RWPE2 (cell line): ENCODE measurements around the gene PEPD.

Experiments used
- ATAC-seq: fragments of 200-7000 bp; cut with Tn5 transposase; 3 replicates; pipeline ENCODE4 v1.9.1; 2021; ENCODE audit warnings: low read depth
- DNase-seq: peaks from one replicate; pipeline ENCODE4 v3.0.0-alpha.2; 2020; ENCODE audit warnings: low spot score
- H3K27ac ChIP-seq: fragments of 450-650 bp; 2 replicates; pipeline ENCODE4 v1.5.1; 2017; ENCODE audit warnings: mild to moderate bottlenecking; ENCODE audit not compliant: poor library complexity, severe bottlenecking
- H3K27me3 ChIP-seq: fragments of 250-450 bp; sonication (Bioruptor Pico); 2 replicates; pipeline ENCODE4 v1.5.1; 2021; ENCODE audit warnings: mild to moderate bottlenecking, moderate library complexity; ENCODE audit not compliant: insufficient read depth, poor library complexity, severe bottlenecking
- H3K36me3 ChIP-seq: fragments of 250-450 bp; sonication (Bioruptor Pico); 2 replicates; pipeline ENCODE4 v1.5.1; 2020; ENCODE audit warnings: low read depth, mild to moderate bottlenecking, moderate library complexity
- H3K4me1 ChIP-seq: fragments of 250-450 bp; sonication (Bioruptor Pico); 2 replicates; pipeline ENCODE4 v1.5.1; 2021; ENCODE audit warnings: mild to moderate bottlenecking, moderate library complexity; ENCODE audit not compliant: insufficient read depth, poor library complexity, severe bottlenecking
- H3K4me3 ChIP-seq: fragments of 250-450 bp; sonication (Bioruptor Pico); 2 replicates; pipeline ENCODE4 v1.5.1; 2021; ENCODE audit warnings: mild to moderate bottlenecking, moderate library complexity; ENCODE audit not compliant: severe bottlenecking
- H3K9me3 ChIP-seq: fragments of 250-450 bp; sonication (Bioruptor Pico); 2 replicates; pipeline ENCODE4 v1.5.1; 2021; ENCODE audit warnings: mild to moderate bottlenecking, moderate library complexity; ENCODE audit not compliant: severe bottlenecking
- CTCF ChIP-seq: fragments of 450-650 bp; IDR thresholded peaks from one replicate; pipeline ENCODE4 v1.5.1; 2017; ENCODE audit warnings: mild to moderate bottlenecking, moderate library complexity; ENCODE audit not compliant: poor library complexity, severe bottlenecking

PEPD gene

GRCh38 chr19:33366127-33366526 lies 155.5 kb downstream of the PEPD start:
- Histone ChIP-seq H3K27me3 (no peaks in the 10 kb centered on the region), H3K36me3 (no peaks in the 10 kb centered on the region)
- no peak for ATAC-seq

GRCh38 chr19:33365691-33366090 lies 155.9 kb downstream of the PEPD start:
- Histone ChIP-seq H3K9me3 (no peaks in the 10 kb centered on the region), H3K4me1 (peaks cover 17% of the 10 kb centered on the region), H3K36me3 (no peaks in the 10 kb centered on the region), H3K4me3 (no peak overlapping the region), H3K27me3 (no peaks in the 10 kb centered on the region), H3K27ac (no peak overlapping the region)
- DNase-seq (no peak), ATAC-seq (no peak)
- no peak for TF ChIP-seq CTCF

More at GRCh38 chr19:33366127-33366526, 155.5 kb downstream of the PEPD start:
- H3K9me3 ChIP-seq, result no peaks in the 10 kb centered on the region
- H3K27ac ChIP-seq, result no peak overlapping the region
- DNase-seq, result no peak
- peaks cover 19% of the 10 kb centered on the region for H3K4me1 ChIP-seq
- no peak overlapping the region for H3K4me3 ChIP-seq
- no peak for TF ChIP-seq CTCF

DNA sequence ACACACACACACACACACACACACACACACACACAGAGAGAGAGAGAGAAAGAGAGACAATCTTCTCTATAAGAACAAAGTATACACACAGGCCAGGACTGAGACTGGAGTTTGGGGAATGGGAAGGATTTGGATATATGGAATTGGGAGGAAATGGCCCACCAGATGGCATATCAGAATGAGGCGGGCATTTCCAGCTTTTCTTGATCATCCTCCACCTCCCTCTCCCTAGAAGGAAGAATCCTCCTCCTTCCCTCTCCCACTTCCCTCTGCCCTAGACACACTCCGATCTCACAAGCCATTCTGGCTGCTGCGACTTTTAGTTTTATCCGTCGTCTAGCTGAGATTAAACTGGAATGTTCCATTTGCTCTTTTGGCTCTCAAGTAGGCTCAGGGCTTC lies 158.1 kb downstream of the PEPD start:
- Histone ChIP-seq H3K27ac (no peak overlapping the region), H3K9me3 (no peaks in the 10 kb centered on the region), H3K4me1 (peaks cover 10% of the 10 kb centered on the region), H3K4me3 (no peak overlapping the region), H3K27me3 (no peaks in the 10 kb centered on the region), H3K36me3 (no peaks in the 10 kb centered on the region)
- no peak for DNase-seq
- TF ChIP-seq CTCF, result no peak
- no peak for ATAC-seq

GRCh38 chr19:33362508-33363228 lies 158.9 kb downstream of the PEPD start:
- Histone ChIP-seq H3K9me3 (no peaks in the 10 kb centered on the region), H3K27ac (no peak overlapping the region), H3K36me3 (no peaks in the 10 kb centered on the region), H3K27me3 (no peaks in the 10 kb centered on the region), H3K4me3 (no peak overlapping the region), H3K4me1 (peaks cover 6% of the 10 kb centered on the region)
- no peak for TF ChIP-seq CTCF
- no peak for DNase-seq
- no peak for ATAC-seq

DNA sequence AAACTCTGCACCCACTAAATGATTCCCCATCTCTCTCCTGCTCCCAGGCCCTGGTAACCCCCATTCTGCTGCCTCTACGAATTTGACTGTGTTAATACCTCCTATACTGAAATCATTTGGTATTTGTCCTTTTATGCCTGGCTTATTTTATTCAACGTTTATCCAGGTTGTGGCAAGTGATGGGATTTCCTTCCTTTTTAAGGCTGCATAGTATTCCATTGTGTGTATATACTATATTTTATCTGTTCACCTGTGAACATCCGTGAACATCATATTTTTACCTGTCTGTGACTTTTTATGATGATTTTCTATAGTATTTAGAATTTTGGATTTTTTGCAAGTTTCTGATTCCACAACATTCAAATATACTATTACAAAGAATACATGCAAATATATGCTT lies 162.0 kb downstream of the PEPD start:
- no peak for TF ChIP-seq CTCF
- Histone ChIP-seq H3K9me3 (no peaks in the 10 kb centered on the region), H3K4me3 (no peak overlapping the region), H3K36me3 (no peaks in the 10 kb centered on the region), H3K4me1 (peaks cover 8% of the 10 kb centered on the region), H3K27me3 (no peaks in the 10 kb centered on the region), H3K27ac (no peak overlapping the region)
- DNase-seq (no peak), ATAC-seq (no peak)
